Upper lobe of right lung (tissue), 1 donor: ENCODE data around the gene IL33. TPM values are rescaled to one million over a fixed set of nuclear protein-coding genes. Genes with fewer than 3 reads are reported as not detected.

ENCODE experiments used
- ATAC-seq: fragments of 200-7000 bp; cut with Tn5 transposase; one replicate; pipeline ENCODE4 v1.9.1; 2020; ENCODE audit warnings: mild to moderate bottlenecking, moderate library complexity
- DNase-seq: peaks from one replicate; pipeline ENCODE4 v3.0.0-alpha.2; 2020
- H3K27ac ChIP-seq: fragments of 200-600 bp; one replicate; pipeline ENCODE4 v1.8.0; 2022
- H3K27me3 ChIP-seq: fragments of 200-600 bp; one replicate; pipeline ENCODE4 v1.8.0; 2022; ENCODE audit warnings: mild to moderate bottlenecking
- H3K36me3 ChIP-seq: fragments of 200-600 bp; one replicate; pipeline ENCODE4 v1.8.0; 2022
- H3K4me1 ChIP-seq: fragments of 200-600 bp; one replicate; pipeline ENCODE4 v1.8.0; 2022
- H3K4me3 ChIP-seq: fragments of 200-600 bp; one replicate; pipeline ENCODE4 v1.8.0; 2022; ENCODE audit warnings: mild to moderate bottlenecking
- H3K9me3 ChIP-seq: fragments of 200-600 bp; one replicate; pipeline ENCODE4 v1.8.0; 2022
- intact Hi-C: fragments of 100-400 bp; cut with DNase I; formaldehyde crosslinking; loops from one replicate; pipeline ENCODE4 v1.11.0; 2022
- total RNA-seq: library from RNA; stranded (reverse); fragmentation: NEBNext Ultra II Directional; extraction: Animal tissue kit (Norgen Biotek cat#: 25700); gene quantifications from one replicate; pipeline ENCODE4 v1.2.1, GENCODE V29; 2021
- TF ChIP-seq, protein P1 (sequence below): fragments of 200-600 bp; IDR thresholded peaks from one replicate; pipeline ENCODE4 v1.8.0; 2022; ENCODE audit warnings: antibody characterized with exemption
- donor health status: DM: no; HTN: yes; CAD: no; lungs with severe emphysema.

Gene IL33
- total RNA-seq, 1 donor from 2014 or later: 64.8 TPM

GRCh38 chr9:6234014-6234413 is 18.4 kb downstream of the IL33 start:
- Histone ChIP-seq H3K36me3 (no peaks in the 10 kb centered on the region), H3K4me1 (peaks cover 27% of the 10 kb centered on the region), H3K27me3 (no peaks in the 10 kb centered on the region), H3K27ac (no peak overlapping the region), H3K4me3 (no peak overlapping the region), H3K9me3 (no peaks in the 10 kb centered on the region)
- TF ChIP-seq, protein P1, sequence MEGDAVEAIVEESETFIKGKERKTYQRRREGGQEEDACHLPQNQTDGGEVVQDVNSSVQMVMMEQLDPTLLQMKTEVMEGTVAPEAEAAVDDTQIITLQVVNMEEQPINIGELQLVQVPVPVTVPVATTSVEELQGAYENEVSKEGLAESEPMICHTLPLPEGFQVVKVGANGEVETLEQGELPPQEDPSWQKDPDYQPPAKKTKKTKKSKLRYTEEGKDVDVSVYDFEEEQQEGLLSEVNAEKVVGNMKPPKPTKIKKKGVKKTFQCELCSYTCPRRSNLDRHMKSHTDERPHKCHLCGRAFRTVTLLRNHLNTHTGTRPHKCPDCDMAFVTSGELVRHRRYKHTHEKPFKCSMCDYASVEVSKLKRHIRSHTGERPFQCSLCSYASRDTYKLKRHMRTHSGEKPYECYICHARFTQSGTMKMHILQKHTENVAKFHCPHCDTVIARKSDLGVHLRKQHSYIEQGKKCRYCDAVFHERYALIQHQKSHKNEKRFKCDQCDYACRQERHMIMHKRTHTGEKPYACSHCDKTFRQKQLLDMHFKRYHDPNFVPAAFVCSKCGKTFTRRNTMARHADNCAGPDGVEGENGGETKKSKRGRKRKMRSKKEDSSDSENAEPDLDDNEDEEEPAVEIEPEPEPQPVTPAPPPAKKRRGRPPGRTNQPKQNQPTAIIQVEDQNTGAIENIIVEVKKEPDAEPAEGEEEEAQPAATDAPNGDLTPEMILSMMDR: no peak
- ATAC-seq: no peak
- no peak for DNase-seq
- intact Hi-C loops: no loop called here

GRCh38 chr9:6237267-6237666 is 21.7 kb downstream of the IL33 start:
- Histone ChIP-seq H3K4me3 (no peak overlapping the region), H3K36me3 (no peaks in the 10 kb centered on the region), H3K4me1 (peaks cover 7% of the 10 kb centered on the region), H3K9me3 (no peaks in the 10 kb centered on the region), H3K27ac (no peak overlapping the region), H3K27me3 (no peaks in the 10 kb centered on the region)
- ATAC-seq (no peak), DNase-seq (no peak)
- TF ChIP-seq, protein P1: no peak
- intact Hi-C loops: no loop called here

GRCh38 chr9:6239048-6239461 is 23.4 kb downstream of the IL33 start:
- no peak overlapping the region for H3K4me3 ChIP-seq
- H3K4me1 ChIP-seq: peaks cover 4% of the 10 kb centered on the region
- no peaks in the 10 kb centered on the region for H3K9me3 ChIP-seq
- intact Hi-C loops: no loop called here
- DNase-seq (no peak), ATAC-seq (no peak)
- no peaks in the 10 kb centered on the region for H3K27me3 ChIP-seq
- no peaks in the 10 kb centered on the region for H3K36me3 ChIP-seq
- TF ChIP-seq, protein P1: no peak
- H3K27ac ChIP-seq: no peak overlapping the region

DNA sequence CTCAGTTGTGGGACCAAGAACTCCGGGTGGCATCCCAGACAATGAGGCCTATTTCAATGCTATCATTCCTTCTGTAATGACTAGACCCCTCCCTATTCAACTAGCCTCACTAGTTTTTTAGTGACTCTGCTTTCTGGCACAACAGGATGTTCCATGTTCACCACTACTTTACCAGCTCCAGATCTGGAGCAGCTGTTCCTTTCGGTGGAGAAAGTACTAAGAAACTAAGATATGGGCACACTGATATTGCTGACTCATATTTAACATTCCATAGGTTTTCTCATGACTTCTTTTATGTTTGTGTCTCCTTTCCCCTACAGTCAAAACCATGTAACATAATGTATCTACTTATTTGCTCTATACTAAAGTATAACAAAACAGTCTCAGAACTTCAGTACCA is 24.1 kb downstream of the IL33 start:
- no peak for DNase-seq
- Histone ChIP-seq H3K36me3 (no peaks in the 10 kb centered on the region), H3K27ac (no peak overlapping the region), H3K27me3 (no peaks in the 10 kb centered on the region), H3K4me3 (no peak overlapping the region), H3K9me3 (no peaks in the 10 kb centered on the region), H3K4me1 (peaks cover 4% of the 10 kb centered on the region)
- no peak for ATAC-seq
- intact Hi-C loops: no loop called here
- TF ChIP-seq, protein P1: no peak

DNA sequence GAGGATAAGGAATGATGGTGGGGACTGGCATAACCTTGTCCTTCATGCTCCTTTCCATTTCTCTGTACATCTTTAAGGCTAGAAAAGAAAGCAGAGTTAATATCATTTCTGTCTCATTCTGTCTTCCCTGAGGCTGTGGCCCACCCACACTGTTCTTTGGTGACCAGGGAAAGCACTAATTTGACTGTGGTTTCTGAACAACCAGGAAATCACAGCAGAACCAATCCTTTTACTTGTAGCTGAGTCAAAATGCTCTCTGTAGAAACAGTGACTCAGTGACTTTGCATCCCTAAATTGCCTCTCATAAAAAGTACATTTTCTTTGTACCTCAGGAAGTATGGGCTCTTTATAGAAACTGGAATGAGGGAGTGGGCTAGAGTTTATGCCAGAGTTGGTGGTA is 28.1 kb downstream of the IL33 start:
- intact Hi-C loops: no loop called here
- Histone ChIP-seq H3K27ac (no peak overlapping the region), H3K9me3 (no peaks in the 10 kb centered on the region), H3K4me3 (no peak overlapping the region), H3K36me3 (no peaks in the 10 kb centered on the region), H3K4me1 (no peaks in the 10 kb centered on the region), H3K27me3 (no peaks in the 10 kb centered on the region)
- no peak for ATAC-seq
- DNase-seq: no peak
- TF ChIP-seq, protein P1: no peak

DNA sequence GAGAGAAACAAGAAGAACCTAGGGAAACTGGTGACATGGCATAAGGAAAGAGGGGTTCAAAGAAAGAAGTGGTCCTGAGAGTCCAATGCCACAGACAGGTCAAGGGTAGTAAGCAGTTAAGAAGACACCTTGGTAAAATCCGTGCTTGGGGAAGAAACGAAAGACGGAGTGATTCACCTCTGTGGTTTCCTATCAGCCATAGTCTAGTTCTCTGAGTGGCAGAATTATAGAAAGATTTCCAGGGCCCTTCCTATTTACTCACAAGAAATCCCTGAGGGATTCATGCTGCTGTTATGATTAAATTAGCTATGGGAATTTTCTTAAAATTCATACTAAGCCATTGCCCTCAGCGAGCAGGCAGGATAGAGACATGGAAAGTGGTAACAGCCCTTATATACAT is 31.7 kb downstream of the IL33 start:
- Histone ChIP-seq H3K27me3 (no peaks in the 10 kb centered on the region), H3K27ac (no peak overlapping the region), H3K4me1 (no peaks in the 10 kb centered on the region), H3K4me3 (no peak overlapping the region), H3K36me3 (no peaks in the 10 kb centered on the region), H3K9me3 (no peaks in the 10 kb centered on the region)
- intact Hi-C loops: no loop called here
- TF ChIP-seq, protein P1: no peak
- DNase-seq (no peak), ATAC-seq (no peak)
